HepG2 (cell line): Measurements from ENCODE around the gene GRK6. TPM values are rescaled to one million over a fixed set of nuclear protein-coding genes. Genes with fewer than 3 reads are reported as not detected.

Experiments
- AHR ChIP-seq: IDR thresholded peaks from 2 replicates; pipeline ENCODE4 v1.6.1; 2018; ENCODE audit warnings: missing genetic modification reagents, missing compliant biosample characterization
- ATF1 ChIP-seq: IDR thresholded peaks from 2 replicates; pipeline ENCODE4 v1.6.1; 2016; ENCODE audit warnings: mild to moderate bottlenecking, control low read depth
- CC2D1A ChIP-seq: sonication (generic); formaldehyde crosslinking; IDR thresholded peaks from 2 replicates; pipeline ENCODE4 v1.8.1; 2023; ENCODE audit warnings: mild to moderate bottlenecking, missing genetic modification reagents
- CCDC6 ChIP-seq: sonication (generic); formaldehyde crosslinking; IDR thresholded peaks from 2 replicates; pipeline ENCODE4 v1.8.1; 2022; ENCODE audit warnings: mild to moderate bottlenecking, missing genetic modification reagents, moderate library complexity
- CHD4 ChIP-seq: fragments of 200-600 bp; sonication (generic); IDR thresholded peaks from 2 replicates; pipeline ENCODE4 v1.7.0; 2017; ENCODE audit warnings: mild to moderate bottlenecking, low read length, borderline replicate concordance
- DNMT1 ChIP-seq: sonication (generic); formaldehyde crosslinking; IDR thresholded peaks from 2 replicates; pipeline ENCODE4 v1.5.1; 2020; ENCODE audit warnings: mild to moderate bottlenecking, missing genetic modification reagents
- FOXO1 ChIP-seq: sonication (generic); formaldehyde crosslinking; IDR thresholded peaks from 2 replicates; pipeline ENCODE4 v1.4.0; 2020; ENCODE audit warnings: missing genetic modification reagents
- GATAD2A ChIP-seq: IDR thresholded peaks from 2 replicates; pipeline ENCODE4 v1.6.1; 2016
- KAT8 ChIP-seq: IDR thresholded peaks from 2 replicates; pipeline ENCODE4 v1.6.1; 2016; ENCODE audit warnings: missing genetic modification reagents, missing compliant biosample characterization
- MED1 ChIP-seq: sonication (generic); formaldehyde crosslinking; IDR thresholded peaks from 2 replicates; pipeline ENCODE4 v1.4.0; 2020; ENCODE audit warnings: missing genetic modification reagents
- MLX ChIP-seq: IDR thresholded peaks from 2 replicates; pipeline ENCODE4 v1.6.1; 2016
- NFYB ChIP-seq: sonication (generic); formaldehyde crosslinking; IDR thresholded peaks from 2 replicates; pipeline ENCODE4 v1.4.0; 2020; ENCODE audit warnings: missing genetic modification reagents
- PTBP1 ChIP-seq: fragments of 200-400 bp; formaldehyde crosslinking; IDR thresholded peaks from 2 replicates; pipeline ENCODE4 v1.6.1; 2018; ENCODE audit warnings: low read length, low read depth; ENCODE audit not compliant: poor library complexity, severe bottlenecking
- RBM22 ChIP-seq: fragments of 200-400 bp; formaldehyde crosslinking; optimal IDR thresholded peaks from 2 replicates; pipeline ENCODE3; 2017; ENCODE audit warnings: mild to moderate bottlenecking, low read length, moderate library complexity
- SP4 ChIP-seq: sonication (generic); formaldehyde crosslinking; IDR thresholded peaks from 2 replicates; pipeline ENCODE4 v1.8.1; 2023; ENCODE audit warnings: mild to moderate bottlenecking, missing genetic modification reagents
- TBP ChIP-seq: sonication (generic); formaldehyde crosslinking; IDR thresholded peaks from 2 replicates; pipeline ENCODE4 v1.5.0; 2020; ENCODE audit warnings: missing genetic modification reagents
- TRIM24 ChIP-seq: sonication (generic); formaldehyde crosslinking; IDR thresholded peaks from 2 replicates; pipeline ENCODE4 v1.8.0; 2022; ENCODE audit warnings: mild to moderate bottlenecking, missing genetic modification reagents
- ZBTB37 ChIP-seq: sonication (generic); formaldehyde crosslinking; IDR thresholded peaks from 2 replicates; pipeline ENCODE4 v1.4.0; 2020; ENCODE audit warnings: mild to moderate bottlenecking, missing genetic modification reagents
- ZBTB43 ChIP-seq: sonication (generic); formaldehyde crosslinking; conservative IDR thresholded peaks from 2 replicates; pipeline ENCODE4 v1.4.0; 2020; ENCODE audit warnings: missing genetic modification reagents
- ZFP62 ChIP-seq: sonication (generic); formaldehyde crosslinking; IDR thresholded peaks from 2 replicates; pipeline ENCODE4 v1.4.0; 2020; ENCODE audit warnings: missing genetic modification reagents
- ZFY ChIP-seq: sonication (generic); formaldehyde crosslinking; IDR thresholded peaks from 2 replicates; pipeline ENCODE4 v1.4.0; 2020; ENCODE audit warnings: missing genetic modification reagents
- ZNF34 ChIP-seq: sonication (generic); formaldehyde crosslinking; IDR thresholded peaks from 2 replicates; pipeline ENCODE4 v1.4.0; 2020; ENCODE audit warnings: mild to moderate bottlenecking, missing genetic modification reagents, borderline replicate concordance
- ZNF414 ChIP-seq: sonication (generic); formaldehyde crosslinking; IDR thresholded peaks from 2 replicates; pipeline ENCODE4 v1.5.0; 2020; ENCODE audit warnings: missing genetic modification reagents
- ZNF510 ChIP-seq: sonication (generic); formaldehyde crosslinking; IDR thresholded peaks from 2 replicates; pipeline ENCODE4 v1.4.0; 2020; ENCODE audit warnings: low read depth, mild to moderate bottlenecking, missing genetic modification reagents
- ZNF776 ChIP-seq: sonication (generic); formaldehyde crosslinking; IDR thresholded peaks from 2 replicates; pipeline ENCODE4 v1.4.0; 2020; ENCODE audit warnings: mild to moderate bottlenecking, missing genetic modification reagents
- ZXDC ChIP-seq: sonication (generic); formaldehyde crosslinking; IDR thresholded peaks from 2 replicates; pipeline ENCODE4 v1.5.0; 2020; ENCODE audit warnings: mild to moderate bottlenecking, missing genetic modification reagents
- polyA plus RNA-seq, 8 experiments: library from polyadenylated mRNA; depleted of rRNA in 3 of 8; stranded (reverse) in 7 of 8; unstranded in 1 of 8; fragments of >200 nt; fragmentation: Illumina TruSeq in 4 of 8; extraction: Trizol in 4 of 8; gene quantifications; 2 replicates each; pipeline versions ENCODE4 v1.2.1 to v1.2.3, GENCODE V29; 2011 to 2016; ENCODE audit warnings: low read depth in 4 of 8, missing spikeins in 1 of 8, mixed read lengths in 1 of 8; ENCODE audit not compliant: insufficient read depth in 1 of 8
- total RNA-seq, 5 experiments: library from RNA; depleted of rRNA; stranded (reverse); fragments of >200 nt; fragmentation: Illumina TruSeq; extraction: Trizol; gene quantifications; 2 replicates each; pipeline ENCODE4 v1.2.3, GENCODE V29; 2016; ENCODE audit warnings: low read depth in 1 of 5

The GRK6 gene
- total and polyA plus RNA-seq, 2 of the 13 experiments (the other 11 are each of a cell fraction or from before 2014, with no cell fraction given): 13.2 to 19.9 TPM

GRCh38 chr5:177456976-177457851 is 30.7 kb downstream of the GRK6 start (continued):
- TF ChIP-seq ZBTB43 (CRISPR knock-in tag) (no peak), MLX (CRISPR knock-in tag) (no peak), CCDC6 (no peak), ZNF34 (no peak), KAT8 (CRISPR knock-in tag) (no peak), ZNF776 (no peak), ATF1 (CRISPR knock-in tag) (no peak), NFYB (CRISPR knock-in tag) (peak; percentile 82), FOXO1 (CRISPR knock-in tag) (no peak), ZNF510 (CRISPR knock-in tag) (no peak), ZFY (CRISPR knock-in tag) (0 out of 2 replicates have a peak, but pooled peaks have one; percentile 16), GATAD2A (CRISPR knock-in tag) (no peak), AHR (no peak), MED1 (no peak), CC2D1A (CRISPR knock-in tag) (no peak), ZBTB37 (CRISPR knock-in tag) (no peak), ZXDC (no peak), PTBP1 (no peak), CHD4 (no peak), RBM22 (peak; percentile 99), SP4 (CRISPR knock-in tag) (no peak), ZFP62 (CRISPR knock-in tag) (no peak), DNMT1 (CRISPR knock-in tag) (no peak), ZNF414 (CRISPR knock-in tag) (no peak), TRIM24 (CRISPR knock-in tag) (no peak), TBP (CRISPR knock-in tag) (no peak)
